T47D (cell line): ENCODE results near the gene ZNF224.

Experiments used
- DNase-seq, 2 experiments: peaks; one replicate each; pipeline versions ENCODE4 v3.0.0 to v3.0.0-alpha.2; 2011 to 2012; ENCODE audit warnings: low read depth in 1 of 2, low spot score in 1 of 2
- JUND ChIP-seq: IDR thresholded peaks from 2 replicates; pipeline ENCODE4 v1.6.1; 2012; ENCODE audit warnings: low read depth
- in situ Hi-C: cut with HindIII; loops from 2 replicates; pipeline ENCODE4 v1.10.0; 2016; ENCODE audit warnings: low sequenced_read_pairs, low pct_unique_long_range_greater_than_20kb

ZNF224 gene

GRCh38 chr19:44156475-44156874, 62.3 kb downstream of the ZNF224 start:
- TF ChIP-seq JUND: no peak
- DNase-seq: no peak
- in situ Hi-C loops: no loop called here
